ENCODE results near the gene CDK5RAP3. TPM values are rescaled to one million over a fixed set of nuclear protein-coding genes. Genes with fewer than 3 reads are reported as not detected.
A peak's percentile ranks its signal among the peaks of the same experiment; 100 is the strongest.

CDK5RAP3 gene
- total and polyA plus RNA-seq, 2 donors (not counting 1 experiment from before 2014, with no cell fraction given): 58.1 to 118 TPM

DNA sequence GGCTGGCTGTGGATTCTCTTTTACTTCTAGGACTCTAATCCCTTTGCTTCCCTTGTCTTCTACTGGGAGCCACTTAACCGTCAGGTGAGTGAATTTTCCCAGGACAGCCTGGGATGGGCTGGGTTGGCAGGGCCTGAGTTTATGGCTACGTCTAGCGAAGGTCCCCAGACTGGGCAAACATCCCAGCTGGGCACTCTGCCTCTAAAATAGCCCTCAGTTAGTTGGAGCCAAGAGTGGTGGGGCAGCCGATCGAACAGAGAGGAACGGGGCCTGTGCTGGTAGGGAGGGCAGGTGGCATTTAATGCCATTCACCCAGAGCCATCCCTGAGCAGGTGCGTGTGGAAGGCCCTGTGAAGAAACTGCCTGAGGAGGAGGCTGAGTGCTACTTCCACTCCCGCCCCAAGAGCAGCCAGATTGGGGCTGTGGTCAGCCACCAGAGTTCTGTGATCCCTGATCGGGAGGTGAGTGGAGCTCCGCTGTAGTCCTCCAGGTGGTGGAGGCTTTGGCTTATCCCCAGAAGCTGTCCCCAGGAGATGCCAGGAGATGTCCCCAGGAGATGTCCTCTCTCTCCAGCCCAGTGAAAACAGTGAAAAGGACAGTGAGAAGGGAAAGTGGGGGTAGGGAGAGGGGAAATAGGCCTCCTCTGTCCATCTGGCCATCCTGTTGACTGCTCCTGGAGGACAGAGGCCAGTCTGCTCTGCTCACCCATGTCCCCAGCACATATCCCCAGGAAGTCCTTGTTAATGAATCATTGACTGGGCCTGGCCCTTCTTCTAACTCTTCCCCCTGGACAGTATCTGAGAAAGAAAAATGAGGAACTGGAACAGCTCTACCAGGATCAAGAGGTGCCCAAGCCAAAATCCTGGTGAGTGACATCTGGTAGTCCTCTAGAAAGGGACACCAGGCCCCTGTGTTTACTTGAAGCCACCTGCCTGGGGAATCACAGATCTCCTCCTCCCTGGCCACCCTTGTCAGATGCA, 25.1 kb upstream of the CDK5RAP3 start:
- Histone ChIP-seq H3K9me3 (ENCODE audit: control insufficient read depth, insufficient read depth, low read depth, low read length) (no peaks in the 10 kb centered on the region), H3K4me2 (ENCODE audit: extremely low read depth, insufficient read depth, low read length) (no peak overlapping the region), H3K9ac (ENCODE audit: insufficient read depth, low read length) (no peak overlapping the region), H3K36me3 (ENCODE audit: control insufficient read depth, insufficient read depth, low read length) (peaks cover 4% of the 10 kb centered on the region), H3K4me3 (replicated peaks in 1 of 4; ENCODE audit: control extremely low read depth in 1 of 4, insufficient read depth in 1 of 4, low read depth in 3 of 4, low read length in 4 of 4) (no peak overlapping the region), H3K4me1 (ENCODE audit: control insufficient read depth, extremely low read depth, insufficient read depth, low read length) (peaks cover 11% of the 10 kb centered on the region), H4K20me1 (ENCODE audit: control insufficient read depth, extremely low read depth, insufficient read depth, low read length) (no peaks in the 10 kb centered on the region), H3K79me2 (ENCODE audit: control insufficient read depth, insufficient read depth, low read length) (no peaks in the 10 kb centered on the region), H3K27me3 (ENCODE audit: control insufficient read depth, insufficient read depth, low read length) (no peaks in the 10 kb centered on the region), H2AFZ (ENCODE audit: low read length) (no peak overlapping the region), H3K27ac (ENCODE audit: insufficient read depth, low read length) (no peak overlapping the region)
- DNase-seq (ENCODE audit: low read depth in 2 of 2): no peak
- TF ChIP-seq EZH2 (IDR thresholded peaks at IDR 0.05; ENCODE audit: low read length, missing control alignments) (no peak), CTCF (conservative IDR thresholded peaks at IDR 0.05 in 1 of 2, IDR thresholded peaks at IDR 0.05 in 1 of 2; ENCODE audit: low read depth in 1 of 2, low read length in 2 of 2) (no peak)

DNA sequence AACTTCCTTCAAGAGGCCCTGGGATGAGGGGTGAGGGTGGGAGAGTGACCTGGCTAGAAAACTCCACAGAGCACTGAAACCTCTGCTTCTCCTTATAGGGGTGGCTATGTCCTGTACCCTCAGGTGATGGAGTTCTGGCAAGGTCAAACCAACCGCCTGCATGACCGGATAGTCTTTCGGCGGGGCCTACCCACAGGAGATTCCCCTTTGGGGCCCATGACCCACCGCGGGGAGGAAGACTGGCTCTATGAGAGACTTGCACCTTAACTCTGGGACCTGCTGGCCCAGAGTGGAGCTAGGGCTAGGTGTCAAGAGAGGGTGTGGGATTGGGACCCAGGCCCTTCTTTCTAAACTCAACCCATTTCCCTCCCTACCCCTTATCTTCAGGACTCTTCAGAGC, 24.4 kb upstream of the CDK5RAP3 start:
- Histone ChIP-seq H3K27ac (ENCODE audit: insufficient read depth, low read length) (no peak overlapping the region), H3K27me3 (ENCODE audit: control insufficient read depth, insufficient read depth, low read length) (no peaks in the 10 kb centered on the region), H4K20me1 (ENCODE audit: control insufficient read depth, extremely low read depth, insufficient read depth, low read length) (no peaks in the 10 kb centered on the region), H3K9ac (ENCODE audit: insufficient read depth, low read length) (no peak overlapping the region), H3K9me3 (ENCODE audit: control insufficient read depth, insufficient read depth, low read depth, low read length) (no peaks in the 10 kb centered on the region), H3K4me1 (ENCODE audit: control insufficient read depth, extremely low read depth, insufficient read depth, low read length) (peaks cover 9% of the 10 kb centered on the region), H3K4me3 (replicated peaks in 1 of 4; ENCODE audit: control extremely low read depth in 1 of 4, insufficient read depth in 1 of 4, low read depth in 3 of 4, low read length in 4 of 4) (no peak overlapping the region), H3K79me2 (ENCODE audit: control insufficient read depth, insufficient read depth, low read length) (no peaks in the 10 kb centered on the region), H3K36me3 (ENCODE audit: control insufficient read depth, insufficient read depth, low read length) (peaks cover 4% of the 10 kb centered on the region), H2AFZ (ENCODE audit: low read length) (no peak overlapping the region), H3K4me2 (ENCODE audit: extremely low read depth, insufficient read depth, low read length) (no peak overlapping the region)
- TF ChIP-seq CTCF (conservative IDR thresholded peaks at IDR 0.05 in 1 of 2, IDR thresholded peaks at IDR 0.05 in 1 of 2; ENCODE audit: low read depth in 1 of 2, low read length in 2 of 2) (no peak), EZH2 (IDR thresholded peaks at IDR 0.05; ENCODE audit: low read length, missing control alignments) (no peak)
- DNase-seq (ENCODE audit: low read depth in 2 of 2): no peak

- Histone ChIP-seq H3K9ac (ENCODE audit: insufficient read depth, low read length) (no peak overlapping the region), H3K27me3 (ENCODE audit: control insufficient read depth, insufficient read depth, low read length) (no peaks in the 10 kb centered on the region), H3K79me2 (ENCODE audit: control insufficient read depth, insufficient read depth, low read length) (no peaks in the 10 kb centered on the region), H3K4me3 (replicated peaks in 1 of 4; ENCODE audit: control extremely low read depth in 1 of 4, insufficient read depth in 1 of 4, low read depth in 3 of 4, low read length in 4 of 4) (no peak overlapping the region), H4K20me1 (ENCODE audit: control insufficient read depth, extremely low read depth, insufficient read depth, low read length) (no peaks in the 10 kb centered on the region), H3K4me1 (ENCODE audit: control insufficient read depth, extremely low read depth, insufficient read depth, low read length) (peaks cover 9% of the 10 kb centered on the region), H3K4me2 (ENCODE audit: extremely low read depth, insufficient read depth, low read length) (no peak overlapping the region), H3K36me3 (ENCODE audit: control insufficient read depth, insufficient read depth, low read length) (peaks cover 4% of the 10 kb centered on the region), H3K9me3 (ENCODE audit: control insufficient read depth, insufficient read depth, low read depth, low read length) (no peaks in the 10 kb centered on the region), H3K27ac (ENCODE audit: insufficient read depth, low read length) (no peak overlapping the region), H2AFZ (ENCODE audit: low read length) (no peak overlapping the region)
- TF ChIP-seq CTCF (conservative IDR thresholded peaks at IDR 0.05 in 1 of 2, IDR thresholded peaks at IDR 0.05 in 1 of 2; ENCODE audit: low read depth in 1 of 2, low read length in 2 of 2) (peak; percentile 74 to 79), EZH2 (IDR thresholded peaks at IDR 0.05; ENCODE audit: low read length, missing control alignments) (no peak)
- peak; percentile 76 to 77 for DNase-seq (ENCODE audit: low read depth in 2 of 2)
These were observed 23.9 kb upstream of the CDK5RAP3 start for GRCh38 chr17:47946929-47947397.
